Heart right ventricle (tissue), 16 donors: Measurements from ENCODE around the gene PEAK1. TPM values are rescaled to one million over a fixed set of nuclear protein-coding genes. Genes with fewer than 3 reads are reported as not detected.

Experiments
- ATAC-seq, 8 donors: fragments of 200-7000 bp; cut with Tn5 transposase; one replicate each; pipeline ENCODE4 v1.9.1; 2020; ENCODE audit warnings: mild to moderate bottlenecking in 8 of 8, moderate library complexity in 8 of 8, moderate number of reproducible peaks in 1 of 8
- DNase-seq, 2 donors: peaks; one replicate each; pipeline ENCODE4 v3.0.0-alpha.2; 2020
- H3K27ac ChIP-seq, 10 donors: fragments of 200-600 bp; sonication (generic) in 2 of 10; one replicate each; pipeline versions ENCODE4 v1.5.0 to v1.8.0; 2020 to 2022; ENCODE audit warnings: mild to moderate bottlenecking in 3 of 10
- H3K27me3 ChIP-seq, 7 donors: fragments of 200-600 bp; one replicate each; pipeline ENCODE4 v1.8.0; 2021 to 2022; ENCODE audit warnings: mild to moderate bottlenecking in 2 of 7
- H3K36me3 ChIP-seq, 9 donors: fragments of 200-600 bp; sonication (generic) in 1 of 9; one replicate each; pipeline versions ENCODE4 v1.5.0 to v1.8.0; 2020 to 2022; ENCODE audit warnings: mild to moderate bottlenecking in 2 of 9
- H3K4me1 ChIP-seq, 9 donors: fragments of 200-600 bp; sonication (generic) in 1 of 9; one replicate each; pipeline versions ENCODE4 v1.5.0 to v1.8.0; 2020 to 2022; ENCODE audit warnings: mild to moderate bottlenecking in 4 of 9
- H3K4me3 ChIP-seq, 10 donors: fragments of 200-600 bp; sonication (generic) in 2 of 10; one replicate each; pipeline versions ENCODE4 v1.5.0 to v1.8.0; 2020 to 2022; ENCODE audit warnings: mild to moderate bottlenecking in 7 of 10, moderate library complexity in 2 of 10
- H3K9me3 ChIP-seq, 11 donors: fragments of 200-600 bp in 10 of 11; sonication (generic) in 2 of 11; one replicate each; pipeline versions ENCODE4 v1.5.0 to v1.8.0; 2013 to 2022; ENCODE audit warnings: mild to moderate bottlenecking in 2 of 11, control low read depth in 1 of 11, moderate library complexity in 1 of 11
- WGBS, 2 donors: extraction: QIAGEN DNeasy Blood & Tissue Kit; methylation state at CpG; one replicate each; pipeline ENCODE4 v1.1.7; 2013; ENCODE audit warnings: inconsistent platforms in 1 of 2; 5-methylcytosine and 5-hydroxymethylcytosine counted together
- intact Hi-C, 10 donors: fragments of 100-400 bp; cut with DNase I; formaldehyde crosslinking; loops; one replicate each; pipeline versions ENCODE4 v1.11.1 to v1.14.2; 2022
- polyA plus RNA-seq, 2 donors: library from polyadenylated mRNA; stranded (reverse); fragments of 200-250 nt; gene quantifications; one replicate each; pipeline ENCODE4 v1.2.3, GENCODE V29; 2013
- total RNA-seq, 10 donors: library from RNA; stranded (reverse); fragmentation: NEBNext Ultra II Directional in 3 of 10; extraction: Animal tissue kit (Norgen Biotek cat#: 25700) in 3 of 10; gene quantifications; one replicate each; pipeline versions ENCODE4 v1.2.1 to v1.2.4, GENCODE V29; 2021 to 2023
- TF ChIP-seq, protein P1 (sequence below), 9 donors: fragments of 200-600 bp; sonication (generic) in 2 of 9; IDR thresholded peaks; one replicate each; pipeline versions ENCODE4 v1.5.0 to v1.8.0; 2021 to 2022; ENCODE audit warnings: antibody characterized with exemption in 9 of 9, mild to moderate bottlenecking in 5 of 9, moderate library complexity in 1 of 9
- donor health status: Arrhythmogenic right ventricular cardiomyopathy.
- donor health status: ischemic (EF 13 %, LVEDD 7.1; RV severe dilation, severe dysfunction).
- donor health status: healthy with polysubstance abuse.
- donor health status: DM: no; HTN: yes; CAD: no.
- donor health status: DM: no; HTN: no; CAD: no.
- donor health status: ischemic (EF 25% LVEDD 6.9; RV normal size, moderate dysfunction).
- donor health status: ischemic (EF 25% LVEDD 5.7; RV mildly dilated, moderate dysfunction).
- donor health status: healthy.
- donor health status: DM: yes; HTN: yes; CAD: no.
- donor health status: Ischemic cardiomyopathy.
- donor health status: ischemic (EF 35%, LVEDD 5.7; RV mildly dilated, moderate dysfunction).
- donor health status: nonischemic (EF 11% LVEDD 7.7; RV severe dilation, severe dysfunction).
- donor health status: DM: yes; HTN: yes; CAD: no.
- donor health status: PGD.
- donor health status: ischemic (EF 29% LVEDD 5.4; RV normal size, mild dysfunction).
- donor health status: nonischemic (EF 23%, LVEDD 6.1; RV moderate dilation, normal function).

The PEAK1 gene
- total and polyA plus RNA-seq, 12 donors = 7.0 to 146 (median 90.8) TPM

DNA sequence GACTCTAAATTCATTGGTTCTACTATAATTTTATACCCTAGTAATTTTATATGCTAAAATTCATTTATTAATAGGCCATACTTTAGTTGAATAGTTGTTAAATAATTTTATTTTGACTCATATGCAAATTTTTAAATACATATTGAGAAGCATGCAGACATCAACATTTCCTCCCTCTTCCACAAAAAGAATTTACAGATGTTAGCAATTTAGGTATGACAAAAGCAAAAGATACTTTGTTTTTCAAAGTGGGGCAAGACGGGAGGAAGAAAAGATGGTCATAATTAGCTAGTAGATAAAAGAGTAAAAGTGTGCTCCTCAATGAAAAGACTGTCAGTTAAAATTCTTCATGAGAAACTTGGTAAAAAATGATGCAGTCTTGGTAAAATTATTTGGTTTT, 200.1 kb downstream of the PEAK1 start:
- Histone ChIP-seq H3K9me3 (no peaks in the 10 kb centered on the region), H3K27ac (no peak overlapping the region), H3K27me3 (no peaks in the 10 kb centered on the region), H3K36me3 (peaks cover 0 to 15% (median 0%) of the 10 kb centered on the region in 9 donors), H3K4me3 (no peak overlapping the region), H3K4me1 (peaks cover 0 to 32% (median 11%) of the 10 kb centered on the region in 9 donors)
- TF ChIP-seq, protein P1, sequence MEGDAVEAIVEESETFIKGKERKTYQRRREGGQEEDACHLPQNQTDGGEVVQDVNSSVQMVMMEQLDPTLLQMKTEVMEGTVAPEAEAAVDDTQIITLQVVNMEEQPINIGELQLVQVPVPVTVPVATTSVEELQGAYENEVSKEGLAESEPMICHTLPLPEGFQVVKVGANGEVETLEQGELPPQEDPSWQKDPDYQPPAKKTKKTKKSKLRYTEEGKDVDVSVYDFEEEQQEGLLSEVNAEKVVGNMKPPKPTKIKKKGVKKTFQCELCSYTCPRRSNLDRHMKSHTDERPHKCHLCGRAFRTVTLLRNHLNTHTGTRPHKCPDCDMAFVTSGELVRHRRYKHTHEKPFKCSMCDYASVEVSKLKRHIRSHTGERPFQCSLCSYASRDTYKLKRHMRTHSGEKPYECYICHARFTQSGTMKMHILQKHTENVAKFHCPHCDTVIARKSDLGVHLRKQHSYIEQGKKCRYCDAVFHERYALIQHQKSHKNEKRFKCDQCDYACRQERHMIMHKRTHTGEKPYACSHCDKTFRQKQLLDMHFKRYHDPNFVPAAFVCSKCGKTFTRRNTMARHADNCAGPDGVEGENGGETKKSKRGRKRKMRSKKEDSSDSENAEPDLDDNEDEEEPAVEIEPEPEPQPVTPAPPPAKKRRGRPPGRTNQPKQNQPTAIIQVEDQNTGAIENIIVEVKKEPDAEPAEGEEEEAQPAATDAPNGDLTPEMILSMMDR (IDR thresholded peaks at IDR 0.05) = no peak
- 92 to 98% methylated on average over 1 of the region's 1 CpG for WGBS, 2 donors
- intact Hi-C loops = loop anchor here in 1 of 10 donors (10.0 kb wide), 2 partner anchors 65 to 195 kb away; no protein-coding TSS in a partner anchor
- ATAC-seq (no peak), DNase-seq (no peak)

DNA sequence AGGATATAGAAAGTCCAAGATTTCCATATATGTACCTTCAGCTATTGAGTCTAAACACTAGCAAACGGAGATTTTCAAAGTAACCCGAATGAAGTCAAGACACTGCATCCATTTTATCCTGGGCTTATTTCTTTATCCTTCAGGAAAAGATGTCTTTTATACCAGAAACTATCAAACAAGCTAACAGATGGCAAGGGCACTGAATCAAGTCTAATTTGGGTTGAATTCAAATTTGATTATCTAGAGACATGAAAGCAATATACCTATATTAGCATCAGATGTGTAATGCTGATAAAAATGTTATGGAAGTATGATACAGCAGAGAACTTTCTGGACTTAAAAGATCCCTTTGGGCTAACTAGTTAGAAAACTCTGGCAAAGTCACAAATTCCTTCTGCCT, 210.7 kb downstream of the PEAK1 start:
- no peak overlapping the region for H3K27ac ChIP-seq
- WGBS, 2 donors = 97 to 99% methylated on average over 2 of the region's 2 CpGs
- no peak for DNase-seq
- H3K4me1 ChIP-seq = no peaks in the 10 kb centered on the region
- intact Hi-C loops = no loop called here
- H3K27me3 ChIP-seq = no peaks in the 10 kb centered on the region
- no peak overlapping the region for H3K4me3 ChIP-seq
- H3K9me3 ChIP-seq = peaks cover 0 to 8% (median 0%) of the 10 kb centered on the region in 11 donors
- H3K36me3 ChIP-seq = peaks cover 0 to 27% (median 7%) of the 10 kb centered on the region in 9 donors
- no peak for ATAC-seq
- TF ChIP-seq, protein P1 (IDR thresholded peaks at IDR 0.05) = no peak

DNA sequence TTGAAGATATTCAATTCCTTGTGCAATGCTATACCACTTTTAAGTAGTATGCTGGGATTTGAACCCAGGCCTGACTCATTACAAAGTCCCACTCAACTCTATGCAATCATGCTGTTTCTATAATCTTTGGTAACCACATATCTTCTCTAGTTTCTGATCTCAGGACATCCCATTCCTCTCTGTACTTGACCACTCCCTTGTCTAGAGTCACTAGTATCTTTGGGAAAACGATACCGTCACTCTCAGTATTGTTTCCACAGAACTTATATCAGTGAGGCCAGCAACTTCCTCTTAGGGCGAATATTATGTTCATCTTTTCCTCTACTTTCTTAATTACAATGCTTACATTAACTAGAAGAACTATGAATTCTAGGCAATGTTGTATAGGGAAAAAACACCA, 211.7 kb downstream of the PEAK1 start:
- no peak overlapping the region for H3K27ac ChIP-seq
- H3K9me3 ChIP-seq = peaks cover 0 to 8% (median 0%) of the 10 kb centered on the region in 11 donors
- intact Hi-C loops = no loop called here
- ATAC-seq (no peak), DNase-seq (no peak)
- no peaks in the 10 kb centered on the region for H3K4me1 ChIP-seq
- H3K27me3 ChIP-seq = no peaks in the 10 kb centered on the region
- TF ChIP-seq, protein P1 (IDR thresholded peaks at IDR 0.05) = no peak
- peaks cover 0 to 24% (median 7%) of the 10 kb centered on the region in 9 donors for H3K36me3 ChIP-seq
- H3K4me3 ChIP-seq = no peak overlapping the region
- WGBS, 2 donors = 79 to 80% methylated on average over 3 of the region's 3 CpGs

DNA sequence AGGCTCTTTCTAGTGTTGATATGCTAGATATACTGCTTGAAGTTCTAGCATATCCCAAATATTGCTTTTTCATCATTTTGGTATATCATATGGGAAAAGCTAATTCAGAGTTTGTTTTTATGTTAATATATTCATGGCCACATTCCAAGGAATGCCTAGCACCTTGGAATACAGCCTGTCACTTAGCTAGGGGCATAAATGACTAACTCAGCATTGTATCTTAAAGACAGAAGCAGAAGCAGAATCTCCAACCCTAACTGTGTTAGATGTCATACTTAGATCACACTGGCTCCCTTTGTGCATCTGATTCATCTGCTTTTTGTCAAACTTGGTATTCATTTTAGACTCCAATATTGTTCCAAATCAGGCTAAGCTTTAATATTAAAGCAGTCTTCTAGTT, 218.2 kb downstream of the PEAK1 start:
- DNase-seq (no peak), ATAC-seq (no peak)
- H3K4me3 ChIP-seq = no peak overlapping the region
- H3K36me3 ChIP-seq = peaks cover 0 to 35% (median 20%) of the 10 kb centered on the region in 9 donors
- TF ChIP-seq, protein P1 (IDR thresholded peaks at IDR 0.05) = no peak
- peaks cover 0 to 17% (median 7%) of the 10 kb centered on the region in 11 donors for H3K9me3 ChIP-seq
- intact Hi-C loops = no loop called here
- H3K4me1 ChIP-seq = no peaks in the 10 kb centered on the region
- no peak overlapping the region for H3K27ac ChIP-seq
- no peaks in the 10 kb centered on the region for H3K27me3 ChIP-seq
